GM19468 (cell line): ENCODE results near the gene PCID2.

Experiments used
- ATAC-seq: cut with Tn5 transposase; IDR thresholded peaks from one replicate; pipeline ENCODE4 v1.9.1; 2021; ENCODE audit warnings: mild to moderate bottlenecking, moderate library complexity, moderate number of reproducible peaks; ENCODE audit not compliant: unreplicated experiment; ENCODE audit errors: extremely low read depth

Gene PCID2

GRCh38 chr13:113220141-113220598, 11.7 kb upstream of the PCID2 start:
- ATAC-seq = no peak

- ATAC-seq = no peak
These were observed 10.9 kb upstream of the PCID2 start for GRCh38 chr13:113219256-113219940.

- ATAC-seq = no peak
These were observed 10.1 kb upstream of the PCID2 start for GRCh38 chr13:113218586-113218985.

- ATAC-seq = no peak
These were observed 8.0 kb upstream of the PCID2 start for GRCh38 chr13:113216254-113217048.

GRCh38 chr13:113211774-113212173, 3.3 kb upstream of the PCID2 start:
- ATAC-seq = no peak

- no peak for ATAC-seq
These were observed 2.4 kb upstream of the PCID2 start for GRCh38 chr13:113210833-113211232.

- ATAC-seq = peak; percentile 19
These were observed 1.4 kb upstream of the PCID2 start for GRCh38 chr13:113209759-113210421.

- ATAC-seq = no peak
These were observed 878 bp upstream of the PCID2 start, which contains the start of gene CUL4A for GRCh38 chr13:113209336-113209758. Gene CUL4A, plus strand, starts transcription at chr13:113209613. Its CDS starts 15 bp downstream, at chr13:113209628.

- ATAC-seq = no peak
These were observed 514 bp downstream of the PCID2 start for GRCh38 chr13:113207890-113208420.

- no peak for ATAC-seq
These were observed 1.0 kb downstream of the PCID2 start for GRCh38 chr13:113207460-113207859.

GRCh38 chr13:113205428-113205931, 3.0 kb downstream of the PCID2 start:
- ATAC-seq = no peak

- ATAC-seq = no peak
These were observed 4.1 kb downstream of the PCID2 start for GRCh38 chr13:113204378-113204734.

GRCh38 chr13:113203507-113204377, 4.7 kb downstream of the PCID2 start:
- no peak for ATAC-seq

- no peak for ATAC-seq
These were observed 5.6 kb downstream of the PCID2 start for GRCh38 chr13:113202912-113203311.

- ATAC-seq = no peak
These were observed 6.7 kb downstream of the PCID2 start for GRCh38 chr13:113201815-113202214.

- no peak for ATAC-seq
These were observed 11.3 kb downstream of the PCID2 start for GRCh38 chr13:113196970-113197737.

- ATAC-seq = no peak
These were observed 13.1 kb downstream of the PCID2 start for GRCh38 chr13:113195360-113195759.

- no peak for ATAC-seq
These were observed 15.6 kb downstream of the PCID2 start for GRCh38 chr13:113192902-113193301.

- ATAC-seq = no peak
These were observed 16.2 kb downstream of the PCID2 start for GRCh38 chr13:113192279-113192678.
